ENCODE data around the gene SPTBN5.

- no peak for TF ChIP-seq SIN3A (IDR thresholded peaks at IDR 0.05; ENCODE audit: low read depth)
- no peak for TF ChIP-seq CTCF (IDR thresholded peaks at IDR 0.05 in 2 of 3, conservative IDR thresholded peaks at IDR 0.05 in 1 of 3; ENCODE audit: borderline replicate concordance in 1 of 3, insufficient read depth in 1 of 3, low read depth in 2 of 3, low read length in 2 of 3)
- no peak for TF ChIP-seq SRF (IDR thresholded peaks at IDR 0.05; ENCODE audit: low read depth)
- TF ChIP-seq TCF7L2 (IDR thresholded peaks at IDR 0.05; ENCODE audit: borderline replicate concordance, extremely low read depth, insufficient read depth, insufficient read length) = no peak
- TF ChIP-seq CBX3 (IDR thresholded peaks at IDR 0.05; ENCODE audit: low read depth) = no peak
- TF ChIP-seq RAD21 (IDR thresholded peaks at IDR 0.05; ENCODE audit: low read depth) = no peak
- no peak for TF ChIP-seq SP1 (IDR thresholded peaks at IDR 0.05; ENCODE audit: low read depth)
- TF ChIP-seq EZH2phosphoT487 (IDR thresholded peaks at IDR 0.05; ENCODE audit: borderline replicate concordance) = no peak
- TF ChIP-seq POLR2A (IDR thresholded peaks at IDR 0.05; ENCODE audit: borderline replicate concordance, extremely low read depth, insufficient read depth, insufficient read length) = no peak
- no peak for TF ChIP-seq YY1 (IDR thresholded peaks at IDR 0.05; ENCODE audit: extremely low read depth, insufficient replicate concordance, low read depth, low read length)
- no peak for TF ChIP-seq EZH2 (IDR thresholded peaks at IDR 0.05)
- no peak for TF ChIP-seq POLR2AphosphoS5 (IDR thresholded peaks at IDR 0.05; ENCODE audit: low read depth, low read length)
- TF ChIP-seq CEBPB (IDR thresholded peaks at IDR 0.05; ENCODE audit: low read depth) = no peak
Measured at GRCh38 chr15:41923401-41923997, 29.6 kb upstream of the SPTBN5 start.

Data from HCT116 (cell line).